ENCODE data around the gene ADAMTS14.

Gene ADAMTS14

GRCh38 chr10:70677016-70677415, 4.7 kb downstream of the ADAMTS14 start:
- TF ChIP-seq ZNF274 (IDR thresholded peaks at IDR 0.05; ENCODE audit: low read depth, low read length): no peak
- no peak overlapping the region for H3K4me3 ChIP-seq (ENCODE audit: low read length)

GRCh38 chr10:70677620-70678249, 5.4 kb downstream of the ADAMTS14 start:
- no peak overlapping the region for H3K4me3 ChIP-seq (ENCODE audit: low read length)
- TF ChIP-seq ZNF274 (IDR thresholded peaks at IDR 0.05; ENCODE audit: low read depth, low read length): no peak

GRCh38 chr10:70678250-70678635, 5.9 kb downstream of the ADAMTS14 start:
- no peak for TF ChIP-seq ZNF274 (IDR thresholded peaks at IDR 0.05; ENCODE audit: low read depth, low read length)
- no peak overlapping the region for H3K4me3 ChIP-seq (ENCODE audit: low read length)

GRCh38 chr10:70678757-70679489, 6.6 kb downstream of the ADAMTS14 start:
- H3K4me3 ChIP-seq (ENCODE audit: low read length): no peak overlapping the region
- no peak for TF ChIP-seq ZNF274 (IDR thresholded peaks at IDR 0.05; ENCODE audit: low read depth, low read length)

- H3K4me3 ChIP-seq (ENCODE audit: low read length): no peak overlapping the region
- no peak for TF ChIP-seq ZNF274 (IDR thresholded peaks at IDR 0.05; ENCODE audit: low read depth, low read length)
These were observed 7.2 kb downstream of the ADAMTS14 start for GRCh38 chr10:70679498-70679897.

GRCh38 chr10:70680899-70681730, 8.8 kb downstream of the ADAMTS14 start:
- TF ChIP-seq ZNF274 (IDR thresholded peaks at IDR 0.05; ENCODE audit: low read depth, low read length): no peak
- H3K4me3 ChIP-seq (ENCODE audit: low read length): no peak overlapping the region

GRCh38 chr10:70681731-70682005, 9.4 kb downstream of the ADAMTS14 start:
- no peak for TF ChIP-seq ZNF274 (IDR thresholded peaks at IDR 0.05; ENCODE audit: low read depth, low read length)
- no peak overlapping the region for H3K4me3 ChIP-seq (ENCODE audit: low read length)

GRCh38 chr10:70682920-70683600, 10.8 kb downstream of the ADAMTS14 start:
- TF ChIP-seq ZNF274 (IDR thresholded peaks at IDR 0.05; ENCODE audit: low read depth, low read length): no peak
- H3K4me3 ChIP-seq (ENCODE audit: low read length): no peak overlapping the region

GRCh38 chr10:70683601-70683934, 11.3 kb downstream of the ADAMTS14 start:
- no peak for TF ChIP-seq ZNF274 (IDR thresholded peaks at IDR 0.05; ENCODE audit: low read depth, low read length)

GRCh38 chr10:70683940-70684339, 11.6 kb downstream of the ADAMTS14 start:
- TF ChIP-seq ZNF274 (IDR thresholded peaks at IDR 0.05; ENCODE audit: low read depth, low read length): no peak
- H3K4me3 ChIP-seq (ENCODE audit: low read length): no peak overlapping the region

More at GRCh38 chr10:70683601-70683934, 11.3 kb downstream of the ADAMTS14 start:
- no peak overlapping the region for H3K4me3 ChIP-seq (ENCODE audit: low read length)

- TF ChIP-seq ZNF274 (IDR thresholded peaks at IDR 0.05; ENCODE audit: low read depth, low read length): no peak
- H3K4me3 ChIP-seq (ENCODE audit: low read length): no peak overlapping the region
These were observed 12.1 kb downstream of the ADAMTS14 start for GRCh38 chr10:70684374-70684773.

GRCh38 chr10:70684839-70685454, 12.6 kb downstream of the ADAMTS14 start:
- no peak overlapping the region for H3K4me3 ChIP-seq (ENCODE audit: low read length)
- TF ChIP-seq ZNF274 (IDR thresholded peaks at IDR 0.05; ENCODE audit: low read depth, low read length): no peak

- no peak overlapping the region for H3K4me3 ChIP-seq (ENCODE audit: low read length)
- TF ChIP-seq ZNF274 (IDR thresholded peaks at IDR 0.05; ENCODE audit: low read depth, low read length): no peak
These were observed 13.2 kb downstream of the ADAMTS14 start for GRCh38 chr10:70685455-70685911.

- no peak for TF ChIP-seq ZNF274 (IDR thresholded peaks at IDR 0.05; ENCODE audit: low read depth, low read length)
- no peak overlapping the region for H3K4me3 ChIP-seq (ENCODE audit: low read length)
These were observed 16.5 kb downstream of the ADAMTS14 start for GRCh38 chr10:70688828-70689227.
